ENCODE results near the gene TXLNB.

The TXLNB gene

GRCh38 chr6:139313784-139314545 lies 22.2 kb upstream of the TXLNB start:
- DNase-seq (ENCODE audit: low spot score), result no peak
- no peak for TF ChIP-seq CTCF (IDR thresholded peaks at IDR 0.05; ENCODE audit: extremely low read depth, insufficient read depth, missing control alignments)
- in situ Hi-C loops (cut with MboI; ENCODE audit: low pct_unique_long_range_greater_than_20kb, low sequenced_read_pairs, unreplicated experiment), result no loop called here

- DNase-seq (ENCODE audit: low spot score), result no peak
- no peak for TF ChIP-seq CTCF (IDR thresholded peaks at IDR 0.05; ENCODE audit: extremely low read depth, insufficient read depth, missing control alignments)
- in situ Hi-C loops (cut with MboI; ENCODE audit: low pct_unique_long_range_greater_than_20kb, low sequenced_read_pairs, unreplicated experiment), result no loop called here
These were observed 21.4 kb upstream of the TXLNB start for GRCh38 chr6:139313229-139313628.

GRCh38 chr6:139311831-139312230 lies 20.0 kb upstream of the TXLNB start:
- no peak for TF ChIP-seq CTCF (IDR thresholded peaks at IDR 0.05; ENCODE audit: extremely low read depth, insufficient read depth, missing control alignments)
- DNase-seq (ENCODE audit: low spot score), result no peak
- in situ Hi-C loops (cut with MboI; ENCODE audit: low pct_unique_long_range_greater_than_20kb, low sequenced_read_pairs, unreplicated experiment), result no loop called here

- TF ChIP-seq CTCF (IDR thresholded peaks at IDR 0.05; ENCODE audit: extremely low read depth, insufficient read depth, missing control alignments), result no peak
- in situ Hi-C loops (cut with MboI; ENCODE audit: low pct_unique_long_range_greater_than_20kb, low sequenced_read_pairs, unreplicated experiment), result no loop called here
- DNase-seq (ENCODE audit: low spot score), result no peak
These were observed 17.3 kb upstream of the TXLNB start for GRCh38 chr6:139308936-139309603.

- DNase-seq (ENCODE audit: low spot score), result no peak
- no peak for TF ChIP-seq CTCF (IDR thresholded peaks at IDR 0.05; ENCODE audit: extremely low read depth, insufficient read depth, missing control alignments)
- in situ Hi-C loops (cut with MboI; ENCODE audit: low pct_unique_long_range_greater_than_20kb, low sequenced_read_pairs, unreplicated experiment), result no loop called here
These were observed 16.6 kb upstream of the TXLNB start for GRCh38 chr6:139308286-139308916.

GRCh38 chr6:139306291-139306981 lies 14.6 kb upstream of the TXLNB start:
- DNase-seq (ENCODE audit: low spot score), result no peak
- no peak for TF ChIP-seq CTCF (IDR thresholded peaks at IDR 0.05; ENCODE audit: extremely low read depth, insufficient read depth, missing control alignments)
- in situ Hi-C loops (cut with MboI; ENCODE audit: low pct_unique_long_range_greater_than_20kb, low sequenced_read_pairs, unreplicated experiment), result no loop called here
